HepG2 (cell line): ENCODE results near the gene RXFP1. TPM values are rescaled to one million over a fixed set of nuclear protein-coding genes. Genes with fewer than 3 reads are reported as not detected.

Experiments
- ADNP ChIP-seq: sonication (generic); formaldehyde crosslinking; IDR thresholded peaks from 2 replicates; pipeline ENCODE4 v1.4.0; 2020; ENCODE audit warnings: missing genetic modification reagents
- ARID2 ChIP-seq: sonication (generic); formaldehyde crosslinking; IDR thresholded peaks from 2 replicates; pipeline ENCODE4 v1.8.1; 2022; ENCODE audit warnings: mild to moderate bottlenecking, missing genetic modification reagents, borderline replicate concordance
- DPF2 ChIP-seq: sonication (generic); formaldehyde crosslinking; IDR thresholded peaks from 2 replicates; pipeline ENCODE4 v1.4.0; 2020; ENCODE audit warnings: mild to moderate bottlenecking, low read depth, missing genetic modification reagents, borderline replicate concordance
- FOXP4 ChIP-seq: sonication (generic); formaldehyde crosslinking; IDR thresholded peaks from 2 replicates; pipeline ENCODE4 v1.4.0; 2020; ENCODE audit warnings: missing genetic modification reagents
- MAFG ChIP-seq: sonication (generic); formaldehyde crosslinking; IDR thresholded peaks from 2 replicates; pipeline ENCODE4 v1.5.1; 2020; ENCODE audit warnings: mild to moderate bottlenecking, missing genetic modification reagents
- MAZ ChIP-seq, 2 experiments: sonication (generic) in 1 of 2; formaldehyde crosslinking in 1 of 2; IDR thresholded peaks; 2 replicates each; pipeline versions ENCODE4 v1.5.0 to v1.6.1; 2012 to 2020; ENCODE audit warnings: low read depth in 2 of 2, mild to moderate bottlenecking in 2 of 2, borderline replicate concordance in 1 of 2, improper control_type of control experiment in 1 of 2, low read length in 1 of 2, missing genetic modification reagents in 1 of 2, moderate library complexity in 1 of 2
- MTERF4 ChIP-seq: sonication (generic); formaldehyde crosslinking; IDR thresholded peaks from 2 replicates; pipeline ENCODE4 v1.8.0; 2023; ENCODE audit warnings: mild to moderate bottlenecking, missing genetic modification reagents
- MXD1 ChIP-seq: sonication (generic); formaldehyde crosslinking; IDR thresholded peaks from 2 replicates; pipeline ENCODE4 v1.4.0; 2020; ENCODE audit warnings: mild to moderate bottlenecking, missing genetic modification reagents
- MXI1 ChIP-seq: IDR thresholded peaks from 3 replicates; pipeline ENCODE4 v1.6.1; 2012; ENCODE audit warnings: low read depth, low read length, inconsistent platforms, borderline replicate concordance
- PAWR ChIP-seq: sonication (generic); formaldehyde crosslinking; IDR thresholded peaks from 2 replicates; pipeline ENCODE4 v1.4.0; 2020; ENCODE audit warnings: missing genetic modification reagents, mild to moderate bottlenecking, borderline replicate concordance
- SRF ChIP-seq: IDR thresholded peaks from 2 replicates; pipeline ENCODE4 v1.6.1; 2011; ENCODE audit warnings: mild to moderate bottlenecking, low read depth, low read length, moderate library complexity
- TSC22D2 ChIP-seq: sonication (generic); formaldehyde crosslinking; IDR thresholded peaks from 2 replicates; pipeline ENCODE4 v1.5.1; 2020; ENCODE audit warnings: missing genetic modification reagents, mild to moderate bottlenecking, borderline replicate concordance
- U2AF1 ChIP-seq: fragments of 200-400 bp; formaldehyde crosslinking; optimal IDR thresholded peaks from 2 replicates; pipeline ENCODE3; 2017; ENCODE audit warnings: mild to moderate bottlenecking, low read depth, low read length
- ZBTB42 ChIP-seq: sonication (generic); formaldehyde crosslinking; IDR thresholded peaks from 2 replicates; pipeline ENCODE4 v1.5.0; 2020; ENCODE audit warnings: mild to moderate bottlenecking, missing genetic modification reagents
- ZFAT ChIP-seq: sonication (generic); formaldehyde crosslinking; conservative IDR thresholded peaks from 2 replicates; pipeline ENCODE4 v1.8.1; 2023; ENCODE audit warnings: missing genetic modification reagents, inconsistent platforms
- ZKSCAN8 ChIP-seq: IDR thresholded peaks from 2 replicates; pipeline ENCODE4 v1.6.1; 2016; ENCODE audit warnings: borderline replicate concordance, missing genetic modification reagents, missing compliant biosample characterization
- ZNF652 ChIP-seq: IDR thresholded peaks from 2 replicates; pipeline ENCODE4 v1.6.1; 2016; ENCODE audit warnings: low read depth, borderline replicate concordance
- ZNF816 ChIP-seq: sonication (generic); formaldehyde crosslinking; IDR thresholded peaks from 2 replicates; pipeline ENCODE4 v1.8.0; 2022; ENCODE audit warnings: missing genetic modification reagents, mild to moderate bottlenecking, borderline replicate concordance
- polyA plus RNA-seq, 8 experiments: library from polyadenylated mRNA; depleted of rRNA in 3 of 8; stranded (reverse) in 7 of 8; unstranded in 1 of 8; fragments of >200 nt; fragmentation: Illumina TruSeq in 4 of 8; extraction: Trizol in 4 of 8; gene quantifications; 2 replicates each; pipeline versions ENCODE4 v1.2.1 to v1.2.3, GENCODE V29; 2011 to 2016; ENCODE audit warnings: low read depth in 4 of 8, missing spikeins in 1 of 8, mixed read lengths in 1 of 8; ENCODE audit not compliant: insufficient read depth in 1 of 8
- total RNA-seq, 5 experiments: library from RNA; depleted of rRNA; stranded (reverse); fragments of >200 nt; fragmentation: Illumina TruSeq; extraction: Trizol; gene quantifications; 2 replicates each; pipeline ENCODE4 v1.2.3, GENCODE V29; 2016; ENCODE audit warnings: low read depth in 1 of 5
- TF ChIP-seq, protein P1 (sequence below): sonication (generic); formaldehyde crosslinking; IDR thresholded peaks from 2 replicates; pipeline ENCODE4 v1.8.1; 2023; ENCODE audit warnings: mild to moderate bottlenecking, inconsistent platforms, moderate library complexity, missing genetic modification reagents, borderline replicate concordance
- TF ChIP-seq, protein P2 (sequence below): IDR thresholded peaks from 2 replicates; pipeline ENCODE4 v1.6.1; 2012; ENCODE audit warnings: inconsistent platforms
- TF ChIP-seq, protein P3 (sequence below): sonication (generic); formaldehyde crosslinking; IDR thresholded peaks from 2 replicates; pipeline ENCODE4 v1.9.0; 2021; ENCODE audit warnings: missing genetic modification reagents, mild to moderate bottlenecking, borderline replicate concordance

RXFP1 gene
- total and polyA plus RNA-seq, 2 of the 13 experiments (the other 11 are each of a cell fraction or from before 2014, with no cell fraction given): not detected

- TF ChIP-seq ADNP (CRISPR knock-in tag) (0 out of 2 replicates have a peak, but pooled peaks have one; percentile 64), MXI1 (peak; percentile 80; the same call in 1 of the 3 replicates), MAZ (IDR thresholded peaks at IDR 0.05; ENCODE audit: borderline replicate concordance, low read depth, low read length) (no peak; the same call in 1 of the 2 replicates), MAZ (CRISPR knock-in tag; IDR thresholded peaks at IDR 0.05; ENCODE audit: low read depth) (peak; percentile 68; the same call in 1 of the 2 replicates), PAWR (CRISPR knock-in tag) (no peak), ARID2 (CRISPR knock-in tag) (no peak), ZNF652 (no peak), FOXP4 (CRISPR knock-in tag) (peak; percentile 58; the same call in 1 of the 2 replicates), MTERF4 (CRISPR knock-in tag) (no peak), ZBTB42 (CRISPR knock-in tag) (no peak), ZFAT (CRISPR knock-in tag) (no peak), U2AF1 (no peak), ZNF816 (CRISPR knock-in tag) (no peak; the same call in 1 of the 2 replicates), TSC22D2 (CRISPR knock-in tag) (peak; percentile 75; the same call in 1 of the 2 replicates), ZKSCAN8 (CRISPR knock-in tag) (peak; percentile 54; the same call in 1 of the 2 replicates), MXD1 (CRISPR knock-in tag) (peak; percentile 73), SRF (0 out of 2 replicates have a peak, but pooled peaks have one; percentile 37), MAFG (CRISPR knock-in tag) (no peak), DPF2 (no peak)
- TF ChIP-seq, protein P1, sequence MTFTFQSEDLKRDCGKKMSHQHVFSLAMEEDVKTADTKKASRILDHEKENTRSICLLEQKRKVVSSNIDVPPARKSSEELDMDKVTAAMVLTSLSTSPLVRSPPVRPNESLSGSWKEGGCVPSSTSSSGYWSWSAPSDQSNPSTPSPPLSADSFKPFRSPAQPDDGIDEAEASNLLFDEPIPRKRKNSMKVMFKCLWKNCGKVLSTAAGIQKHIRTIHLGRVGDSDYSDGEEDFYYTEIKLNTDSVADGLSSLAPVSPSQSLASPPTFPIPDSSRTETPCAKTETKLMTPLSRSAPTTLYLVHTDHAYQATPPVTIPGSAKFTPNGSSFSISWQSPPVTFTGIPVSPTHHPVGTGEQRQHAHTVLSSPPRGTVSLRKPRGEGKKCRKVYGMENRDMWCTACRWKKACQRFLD (CRISPR knock-in tag): no peak
- TF ChIP-seq, protein P2, sequence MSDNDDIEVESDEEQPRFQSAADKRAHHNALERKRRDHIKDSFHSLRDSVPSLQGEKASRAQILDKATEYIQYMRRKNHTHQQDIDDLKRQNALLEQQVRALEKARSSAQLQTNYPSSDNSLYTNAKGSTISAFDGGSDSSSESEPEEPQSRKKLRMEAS: peak; percentile 66
- TF ChIP-seq, protein P3, sequence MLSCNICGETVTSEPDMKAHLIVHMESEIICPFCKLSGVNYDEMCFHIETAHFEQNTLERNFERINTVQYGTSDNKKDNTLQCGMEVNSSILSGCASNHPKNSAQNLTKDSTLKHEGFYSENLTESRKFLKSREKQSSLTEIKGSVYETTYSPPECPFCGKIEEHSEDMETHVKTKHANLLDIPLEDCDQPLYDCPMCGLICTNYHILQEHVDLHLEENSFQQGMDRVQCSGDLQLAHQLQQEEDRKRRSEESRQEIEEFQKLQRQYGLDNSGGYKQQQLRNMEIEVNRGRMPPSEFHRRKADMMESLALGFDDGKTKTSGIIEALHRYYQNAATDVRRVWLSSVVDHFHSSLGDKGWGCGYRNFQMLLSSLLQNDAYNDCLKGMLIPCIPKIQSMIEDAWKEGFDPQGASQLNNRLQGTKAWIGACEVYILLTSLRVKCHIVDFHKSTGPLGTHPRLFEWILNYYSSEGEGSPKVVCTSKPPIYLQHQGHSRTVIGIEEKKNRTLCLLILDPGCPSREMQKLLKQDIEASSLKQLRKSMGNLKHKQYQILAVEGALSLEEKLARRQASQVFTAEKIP: no peak
Measured at GRCh38 chr4:158671915-158672806, 150.5 kb downstream of the RXFP1 start, which contains the start of gene ETFDH (continued).
